Sigmoid colon (tissue), 7 donors: ENCODE data around the gene SVEP1. TPM values are rescaled to one million over a fixed set of nuclear protein-coding genes. Genes with fewer than 3 reads are reported as not detected.
"Not testable (repeated sequence)": the region's sequence is repeated elsewhere in the genome, so short reads cannot be mapped to it uniquely, and the experiment has no call there.

Experiments
- DNase-seq: peaks from one replicate; pipeline ENCODE4 v3.0.0-alpha.2; 2019
- H3K27ac ChIP-seq, 4 donors: fragments of 200-600 bp; sonication (generic); one replicate each; pipeline ENCODE4 v1.5.1; 2016 to 2019; ENCODE audit warnings: mild to moderate bottlenecking in 1 of 4
- H3K27me3 ChIP-seq, 3 donors: fragments of 200-600 bp; sonication (generic); one replicate each; pipeline ENCODE4 v1.5.1; 2019; ENCODE audit warnings: mild to moderate bottlenecking in 1 of 3
- H3K36me3 ChIP-seq, 4 donors: fragments of 200-600 bp; sonication (generic); one replicate each; pipeline ENCODE4 v1.5.1; 2016 to 2019
- H3K4me1 ChIP-seq, 4 donors: fragments of 200-600 bp; sonication (generic); one replicate each; pipeline ENCODE4 v1.5.1; 2017 to 2019
- H3K4me3 ChIP-seq, 4 donors: fragments of 200-600 bp; sonication (generic); one replicate each; pipeline ENCODE4 v1.5.1; 2017 to 2019; ENCODE audit warnings: mild to moderate bottlenecking in 2 of 4, moderate library complexity in 1 of 4
- H3K9me3 ChIP-seq, 4 donors: fragments of 200-600 bp in 3 of 4; sonication (generic) in 3 of 4; one replicate each; pipeline versions ENCODE4 v1.5.1 to v1.6.1; 2013 to 2019
- EP300 ChIP-seq, 4 donors: sonication (generic); formaldehyde crosslinking; IDR thresholded peaks; one replicate each; pipeline ENCODE4 v1.6.1; 2017; ENCODE audit warnings: antibody characterized with exemption in 4 of 4
- POLR2A ChIP-seq, 2 donors: fragments of 450-650 bp; IDR thresholded peaks; one replicate each; pipeline ENCODE4 v1.6.1; 2016; ENCODE audit warnings: antibody characterized with exemption in 2 of 2, mild to moderate bottlenecking in 2 of 2, moderate library complexity in 2 of 2
- POLR2AphosphoS5 ChIP-seq, 4 donors: sonication (generic); formaldehyde crosslinking; IDR thresholded peaks; one replicate each; pipeline ENCODE4 v1.6.1; 2017; ENCODE audit warnings: antibody characterized with exemption in 4 of 4
- WGBS, 2 donors: extraction: QIAGEN DNeasy Blood & Tissue Kit; methylation state at CpG; one replicate each; pipeline ENCODE4 v1.1.7; 2013; 5-methylcytosine and 5-hydroxymethylcytosine counted together
- intact Hi-C: fragments of 100-400 bp; cut with DNase I; formaldehyde crosslinking; loops from one replicate; pipeline ENCODE4 v1.15.1; 2023
- polyA plus RNA-seq, 3 donors: library from polyadenylated mRNA; stranded (reverse); fragments of 200-250 nt; gene quantifications; one replicate each; pipeline ENCODE4 v1.2.3, GENCODE V29; 2013
- total RNA-seq, 4 donors: library from RNA; depleted of rRNA; stranded (reverse); fragments of >200 nt; gene quantifications; one replicate each; pipeline ENCODE4 v1.1.0, GENCODE V29; 2016
- TF ChIP-seq, protein P1 (sequence below), 4 experiments: fragments of 450-650 bp in 3 of 4; fragments of 200-600 bp in 1 of 4; IDR thresholded peaks; one replicate each; pipeline ENCODE4 v1.5.1; 2016 to 2019; ENCODE audit warnings: antibody characterized with exemption in 4 of 4, mild to moderate bottlenecking in 3 of 4, moderate library complexity in 2 of 4
- donor health status: healthy with polysubstance abuse.
- donor health status: Bipolar disorder and iron deficiency.
- donor health status: healthy.

Gene SVEP1
- total and polyA plus RNA-seq, 7 donors: 0.23 to 77.5 (median 24.3) TPM

- no peaks in the 10 kb centered on the region for H3K27me3 ChIP-seq
- intact Hi-C loops: loop anchor here (2.0 to 10.0 kb wide), 2 partner anchors 438 to 718 kb away; no protein-coding TSS in a partner anchor
- no peak overlapping the region for H3K27ac ChIP-seq
- no peak for DNase-seq
- H3K9me3 ChIP-seq: no peaks in the 10 kb centered on the region
- WGBS, 2 donors: 61 to 65% methylated on average over 2 of the region's 2 CpGs
- no peak overlapping the region for H3K4me3 ChIP-seq
- no peaks in the 10 kb centered on the region for H3K36me3 ChIP-seq
- TF ChIP-seq POLR2A (IDR thresholded peaks at IDR 0.05) (no peak), EP300 (IDR thresholded peaks at IDR 0.05) (no peak), POLR2AphosphoS5 (IDR thresholded peaks at IDR 0.05) (no peak)
- TF ChIP-seq, protein P1, sequence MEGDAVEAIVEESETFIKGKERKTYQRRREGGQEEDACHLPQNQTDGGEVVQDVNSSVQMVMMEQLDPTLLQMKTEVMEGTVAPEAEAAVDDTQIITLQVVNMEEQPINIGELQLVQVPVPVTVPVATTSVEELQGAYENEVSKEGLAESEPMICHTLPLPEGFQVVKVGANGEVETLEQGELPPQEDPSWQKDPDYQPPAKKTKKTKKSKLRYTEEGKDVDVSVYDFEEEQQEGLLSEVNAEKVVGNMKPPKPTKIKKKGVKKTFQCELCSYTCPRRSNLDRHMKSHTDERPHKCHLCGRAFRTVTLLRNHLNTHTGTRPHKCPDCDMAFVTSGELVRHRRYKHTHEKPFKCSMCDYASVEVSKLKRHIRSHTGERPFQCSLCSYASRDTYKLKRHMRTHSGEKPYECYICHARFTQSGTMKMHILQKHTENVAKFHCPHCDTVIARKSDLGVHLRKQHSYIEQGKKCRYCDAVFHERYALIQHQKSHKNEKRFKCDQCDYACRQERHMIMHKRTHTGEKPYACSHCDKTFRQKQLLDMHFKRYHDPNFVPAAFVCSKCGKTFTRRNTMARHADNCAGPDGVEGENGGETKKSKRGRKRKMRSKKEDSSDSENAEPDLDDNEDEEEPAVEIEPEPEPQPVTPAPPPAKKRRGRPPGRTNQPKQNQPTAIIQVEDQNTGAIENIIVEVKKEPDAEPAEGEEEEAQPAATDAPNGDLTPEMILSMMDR (IDR thresholded peaks at IDR 0.05): no peak
- peaks cover 0 to 9% (median 2%) of the 10 kb centered on the region in 4 donors for H3K4me1 ChIP-seq
Measured at GRCh38 chr9:110622368-110622767, 42.8 kb upstream of the SVEP1 start.

GRCh38 chr9:110620726-110621125 is 41.2 kb upstream of the SVEP1 start:
- intact Hi-C loops: loop anchor here (10.0 kb wide), 1 partner anchor 716 kb away; no protein-coding TSS in a partner anchor
- no peak for DNase-seq

GRCh38 chr9:110619831-110620230 is 40.3 kb upstream of the SVEP1 start:
- Histone ChIP-seq H3K27ac (no peak overlapping the region), H3K27me3 (no peaks in the 10 kb centered on the region), H3K4me1 (no peaks in the 10 kb centered on the region), H3K9me3 (no peaks in the 10 kb centered on the region), H3K36me3 (no peaks in the 10 kb centered on the region), H3K4me3 (no peak overlapping the region)
- no peak for DNase-seq
- no peak for TF ChIP-seq POLR2AphosphoS5 (IDR thresholded peaks at IDR 0.05)
- no peak for TF ChIP-seq POLR2A (IDR thresholded peaks at IDR 0.05)
- no peak for TF ChIP-seq EP300 (IDR thresholded peaks at IDR 0.05)
- TF ChIP-seq, protein P1 (IDR thresholded peaks at IDR 0.05): no peak
- intact Hi-C loops: loop anchor here (10.0 kb wide), 1 partner anchor 715 kb away; no protein-coding TSS in a partner anchor

More at GRCh38 chr9:110620726-110621125, 41.2 kb upstream of the SVEP1 start:
- Histone ChIP-seq H3K36me3 (no peaks in the 10 kb centered on the region), H3K27me3 (no peaks in the 10 kb centered on the region), H3K27ac (no peak overlapping the region), H3K4me3 (no peak overlapping the region), H3K9me3 (no peaks in the 10 kb centered on the region), H3K4me1 (no peaks in the 10 kb centered on the region)
- WGBS, 2 donors: 69% methylated on average over 3 of the region's 3 CpGs
- TF ChIP-seq EP300 (IDR thresholded peaks at IDR 0.05) (no peak), POLR2AphosphoS5 (IDR thresholded peaks at IDR 0.05) (no peak), POLR2A (IDR thresholded peaks at IDR 0.05) (no peak)
- TF ChIP-seq, protein P1 (IDR thresholded peaks at IDR 0.05): no peak

GRCh38 chr9:110615498-110615897 is 36.0 kb upstream of the SVEP1 start:
- intact Hi-C loops: no loop called here
- Histone ChIP-seq H3K4me3 (no peak overlapping the region), H3K36me3 (no peaks in the 10 kb centered on the region), H3K27ac (no peak overlapping the region), H3K27me3 (no peaks in the 10 kb centered on the region), H3K4me1 (no peaks in the 10 kb centered on the region), H3K9me3 (no peaks in the 10 kb centered on the region)
- no peak for TF ChIP-seq POLR2AphosphoS5 (IDR thresholded peaks at IDR 0.05)
- no peak for TF ChIP-seq EP300 (IDR thresholded peaks at IDR 0.05)
- TF ChIP-seq POLR2A (IDR thresholded peaks at IDR 0.05): no peak
- TF ChIP-seq, protein P1 (IDR thresholded peaks at IDR 0.05): no peak
- DNase-seq: no peak
- WGBS, 2 donors: 88 to 92% methylated on average over 4 of the region's 4 CpGs

DNA sequence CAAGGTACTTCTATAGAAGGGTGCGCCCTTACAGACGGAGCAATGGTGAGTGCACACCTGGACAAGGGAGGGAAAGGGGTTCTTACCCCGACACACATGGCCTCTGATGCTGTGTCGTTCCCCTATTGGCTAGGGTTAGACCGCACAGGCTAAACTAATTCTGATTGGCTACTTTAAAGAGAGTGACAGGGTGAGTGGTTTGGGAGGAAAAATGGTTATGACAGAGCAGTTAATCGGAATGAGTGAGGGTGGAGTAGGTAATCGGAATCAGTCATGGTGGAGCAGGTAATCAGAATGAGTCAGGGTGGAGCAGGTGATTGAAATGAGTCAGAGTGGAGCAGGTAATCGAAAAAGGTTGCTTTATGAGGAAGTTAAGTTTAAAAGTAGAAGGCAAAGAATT is 35.0 kb upstream of the SVEP1 start:
- H3K27ac ChIP-seq, H3K36me3 ChIP-seq, H3K9me3 ChIP-seq, H3K4me3 ChIP-seq, H3K4me1 ChIP-seq, H3K27me3 ChIP-seq, intact Hi-C loops, DNase-seq: not testable (repeated sequence)
- WGBS, 2 donors: 76 to 94% methylated on average over 8 of the region's 8 CpGs
